Coronary artery (tissue), 2 donors: ENCODE measurements around the gene HSFX3.
"Not testable (repeated sequence)": the region's sequence is repeated elsewhere in the genome, so short reads cannot be mapped to it uniquely, and the experiment has no call there.

ENCODE experiments used
- DNase-seq: peaks from one replicate; pipeline ENCODE4 v3.0.0-alpha.2; 2017; ENCODE audit warnings: low spot score
- H3K27ac ChIP-seq, 2 donors: fragments of 200-600 bp; sonication (generic); one replicate each; pipeline ENCODE4 v1.5.1; 2016 to 2019
- H3K4me3 ChIP-seq: fragments of 200-600 bp; sonication (generic); 2 replicates; pipeline ENCODE4 v1.5.1; 2016; ENCODE audit warnings: mild to moderate bottlenecking, moderate library complexity
- TF ChIP-seq, protein P1 (sequence below): fragments of 200-600 bp; sonication (generic); IDR thresholded peaks from one replicate; pipeline ENCODE4 v1.5.1; 2019; ENCODE audit warnings: antibody characterized with exemption

The HSFX3 gene

DNA sequence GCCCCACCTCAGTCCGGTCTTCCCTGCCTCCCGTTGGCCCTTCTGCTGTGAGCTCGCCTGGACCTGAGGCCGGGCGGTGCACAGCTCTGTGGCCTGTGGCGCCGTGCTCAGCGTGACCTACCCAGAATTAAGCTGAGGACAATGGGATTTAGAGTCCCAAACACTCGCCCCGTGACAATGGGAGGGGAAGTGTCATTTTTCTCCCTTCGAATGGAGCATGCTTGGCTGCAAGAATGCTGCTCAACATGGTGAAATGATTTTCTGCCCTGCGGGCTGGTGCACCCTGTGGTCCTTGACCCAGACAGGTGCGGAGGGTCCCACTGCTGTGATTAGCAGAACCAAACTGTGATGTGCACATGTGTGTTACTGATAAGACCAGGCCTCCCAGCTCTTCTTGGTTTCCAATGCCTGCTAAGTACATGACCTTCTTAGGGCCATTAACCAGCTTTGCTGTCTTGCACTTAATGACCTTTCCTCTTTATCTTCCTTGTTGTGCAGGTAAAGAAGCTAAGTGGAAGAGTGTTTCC, 8.1 kb downstream of the HSFX3 start:
- Histone ChIP-seq H3K27ac (peak overlapping the region; percentile 79 to 92), H3K4me3 (peak overlapping the region; percentile 81)
- TF ChIP-seq, protein P1, sequence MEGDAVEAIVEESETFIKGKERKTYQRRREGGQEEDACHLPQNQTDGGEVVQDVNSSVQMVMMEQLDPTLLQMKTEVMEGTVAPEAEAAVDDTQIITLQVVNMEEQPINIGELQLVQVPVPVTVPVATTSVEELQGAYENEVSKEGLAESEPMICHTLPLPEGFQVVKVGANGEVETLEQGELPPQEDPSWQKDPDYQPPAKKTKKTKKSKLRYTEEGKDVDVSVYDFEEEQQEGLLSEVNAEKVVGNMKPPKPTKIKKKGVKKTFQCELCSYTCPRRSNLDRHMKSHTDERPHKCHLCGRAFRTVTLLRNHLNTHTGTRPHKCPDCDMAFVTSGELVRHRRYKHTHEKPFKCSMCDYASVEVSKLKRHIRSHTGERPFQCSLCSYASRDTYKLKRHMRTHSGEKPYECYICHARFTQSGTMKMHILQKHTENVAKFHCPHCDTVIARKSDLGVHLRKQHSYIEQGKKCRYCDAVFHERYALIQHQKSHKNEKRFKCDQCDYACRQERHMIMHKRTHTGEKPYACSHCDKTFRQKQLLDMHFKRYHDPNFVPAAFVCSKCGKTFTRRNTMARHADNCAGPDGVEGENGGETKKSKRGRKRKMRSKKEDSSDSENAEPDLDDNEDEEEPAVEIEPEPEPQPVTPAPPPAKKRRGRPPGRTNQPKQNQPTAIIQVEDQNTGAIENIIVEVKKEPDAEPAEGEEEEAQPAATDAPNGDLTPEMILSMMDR: no peak
- DNase-seq: no peak

DNA sequence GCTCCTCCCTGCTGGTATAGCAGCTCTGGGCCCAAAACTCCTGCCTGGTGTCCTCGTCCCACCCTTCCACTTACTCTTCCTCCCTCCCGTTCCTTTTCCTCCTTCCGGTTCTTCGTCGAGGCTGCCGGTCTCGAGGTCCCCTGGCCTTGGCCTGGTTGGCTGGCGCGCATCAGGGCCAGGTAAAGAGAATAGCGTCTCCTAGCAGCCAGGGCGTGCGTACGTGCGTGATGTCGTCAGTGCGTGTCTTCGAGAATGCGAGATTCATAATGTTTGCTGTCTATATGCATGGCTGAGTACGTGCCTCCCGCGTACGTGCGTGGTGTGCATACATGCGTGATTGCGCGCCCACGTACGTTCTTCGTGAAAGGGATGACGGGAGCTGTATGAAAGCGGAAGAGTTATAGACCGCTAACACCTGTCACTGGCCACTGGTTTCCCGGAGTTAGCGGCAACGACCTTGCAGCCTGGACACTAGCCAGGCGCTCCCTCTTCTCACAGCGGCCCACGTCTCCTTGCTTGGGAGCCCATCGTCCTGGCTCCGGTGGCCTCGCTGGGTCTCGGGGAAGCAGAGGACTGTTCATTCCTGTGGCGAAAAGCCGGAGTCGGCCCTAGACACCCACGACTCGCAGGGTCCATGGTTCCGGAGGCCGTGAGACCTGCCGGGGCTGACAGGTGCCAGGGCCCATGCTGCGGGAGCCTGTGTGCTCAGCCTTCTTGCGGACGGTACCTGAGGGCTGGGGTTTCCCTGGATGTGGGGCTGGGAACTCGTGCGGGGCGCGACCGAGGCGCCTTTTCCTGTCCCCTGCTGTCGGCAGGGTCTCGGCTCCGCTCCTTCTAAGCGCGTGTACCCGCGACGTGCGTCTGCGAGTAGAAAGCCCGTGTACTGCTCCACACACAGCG, 8.9 kb downstream of the HSFX3 start, which contains the start of gene EOLA1:
Gene EOLA1, plus strand, starts transcription at position 392 of the 900 bp plus-strand sequence. CDS start 4,619 bp downstream, outside the sequence.
- Histone ChIP-seq H3K4me3 (peak within 1 kb of the TSS; percentile 81), H3K27ac (peak within 1 kb of the TSS; percentile 79 to 92)
- TF ChIP-seq, protein P1: no peak
- DNase-seq: peak; percentile 91

DNA sequence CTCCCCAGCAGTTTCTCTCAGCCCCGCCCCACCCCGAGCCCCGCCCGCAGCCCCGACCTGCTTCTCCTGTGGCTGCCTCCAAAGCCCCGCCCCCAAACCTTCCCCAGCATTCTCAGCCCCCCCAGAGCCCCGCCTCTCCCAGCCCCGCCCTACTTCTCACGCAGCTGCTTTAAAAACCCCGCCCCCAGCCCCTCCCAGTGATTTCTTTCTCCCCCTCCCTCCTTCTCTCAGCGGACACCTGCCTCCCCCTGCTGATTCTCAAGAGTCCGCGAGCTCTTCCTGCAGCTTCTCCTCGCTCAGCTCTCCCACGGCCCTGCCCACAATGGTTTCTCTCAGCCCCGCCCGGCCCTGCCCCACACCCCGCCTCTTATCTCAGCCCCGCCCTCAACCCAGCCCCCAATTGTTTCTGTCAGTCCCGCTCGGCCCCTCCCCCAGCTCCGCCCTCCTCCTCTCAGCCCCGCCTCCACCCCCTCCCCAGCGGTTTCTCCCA, 9.5 kb downstream of the HSFX3 start:
- H3K4me3 ChIP-seq: peak overlapping the region; percentile 81
- H3K27ac ChIP-seq: peak overlapping the region; percentile 79 to 92
- peak; percentile 91 for DNase-seq
- TF ChIP-seq, protein P1: no peak

DNA sequence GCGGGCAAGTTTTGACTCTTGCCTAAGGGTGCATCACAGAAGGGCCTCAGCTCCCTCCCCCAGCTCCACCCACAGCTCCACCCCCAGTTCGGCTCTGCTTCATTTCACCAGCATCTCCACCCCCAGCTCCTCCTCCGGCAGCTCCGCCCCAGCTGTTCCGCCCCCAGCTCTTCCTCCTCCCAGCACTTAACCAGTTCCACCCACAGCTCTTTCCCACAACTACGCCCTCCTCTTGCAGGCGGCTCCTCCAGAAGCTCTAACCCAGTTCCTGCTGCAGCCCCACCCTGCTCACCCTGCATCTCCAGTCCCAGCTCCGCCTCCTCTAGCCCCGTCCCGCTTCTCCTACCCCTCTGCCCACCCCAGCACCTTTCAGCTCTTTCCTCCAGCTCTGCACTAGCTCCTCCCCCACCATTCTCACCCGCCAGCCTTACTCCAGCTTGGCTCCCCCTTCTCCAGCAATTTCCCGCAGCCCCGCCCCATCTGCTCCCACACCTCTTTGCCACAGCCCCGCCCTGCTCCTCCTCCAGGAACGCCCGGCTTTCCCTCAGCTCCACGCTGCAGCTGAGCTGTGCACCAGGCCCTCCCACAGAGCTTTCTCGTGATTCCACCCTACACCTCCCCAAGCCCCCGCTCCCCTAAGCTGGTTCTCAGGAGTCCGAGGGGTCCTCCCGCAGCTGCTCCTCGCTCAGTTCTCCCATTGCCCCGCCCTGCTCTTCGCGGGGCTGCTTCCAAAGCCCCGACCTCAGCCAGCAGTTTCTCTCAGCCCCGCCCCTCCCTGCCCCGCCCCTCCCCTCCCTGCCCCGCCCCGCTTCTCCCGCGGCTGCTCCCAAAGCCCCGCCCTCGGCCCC, 10.2 kb downstream of the HSFX3 start:
- peak overlapping the region; percentile 60 to 92 for H3K27ac ChIP-seq
- DNase-seq: peak; percentile 92
- TF ChIP-seq, protein P1: no peak
- peak overlapping the region; percentile 81 for H3K4me3 ChIP-seq

DNA sequence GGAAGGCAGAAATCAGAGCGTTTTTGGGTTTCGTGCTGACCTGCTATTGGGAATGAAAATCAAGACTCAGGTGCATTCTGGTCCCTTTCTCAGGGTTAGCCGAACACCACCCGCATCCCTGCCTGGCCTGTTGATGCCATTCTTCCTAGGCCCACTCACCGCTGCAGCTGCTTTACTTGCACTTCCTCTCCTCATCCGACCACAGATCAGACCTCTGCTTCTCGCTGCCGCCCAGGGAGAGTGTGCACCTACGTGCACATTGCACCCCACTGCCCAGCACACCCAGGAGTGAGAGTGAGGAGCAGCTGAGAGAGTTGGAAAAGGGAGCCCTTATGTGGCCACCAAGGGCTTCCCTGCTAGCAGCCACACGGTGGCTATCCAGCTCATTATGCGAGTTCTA, 12.2 kb downstream of the HSFX3 start:
- DNase-seq, H3K4me3 ChIP-seq, H3K27ac ChIP-seq: not testable (repeated sequence)

DNA sequence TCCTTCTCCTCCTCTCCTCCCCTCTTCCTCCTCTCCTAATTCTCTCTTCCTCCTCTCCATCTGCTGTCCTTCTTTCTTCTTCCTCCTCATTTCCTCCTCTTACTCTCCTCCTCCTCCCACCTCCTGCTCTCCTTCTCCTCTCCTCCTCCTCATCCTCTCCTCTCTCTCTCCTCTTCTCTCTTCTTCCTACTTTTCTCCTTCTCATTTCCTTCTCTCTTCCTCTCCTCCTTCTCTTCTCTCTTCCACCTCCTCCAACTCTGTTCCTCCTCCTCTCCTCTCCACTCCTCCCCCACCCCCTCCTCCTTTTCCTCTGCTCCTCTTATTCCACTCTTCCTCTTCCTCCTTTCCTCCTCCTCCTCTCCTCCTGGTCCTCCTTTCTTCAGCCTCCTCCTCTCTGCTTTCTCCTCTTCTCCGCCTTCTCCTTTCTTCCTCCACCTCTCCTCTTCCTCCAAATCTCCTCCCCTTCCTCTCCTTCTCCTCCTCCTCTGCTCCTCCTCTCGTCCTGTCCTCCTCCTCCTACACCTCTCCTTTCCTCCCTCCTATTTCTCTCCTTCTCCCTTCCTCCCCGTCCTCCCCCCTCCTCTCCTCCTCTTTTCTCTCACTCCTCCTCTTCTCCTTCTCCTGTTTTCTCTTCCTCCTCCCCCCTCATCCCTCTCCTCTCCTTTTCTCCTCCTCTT, 14.7 kb downstream of the HSFX3 start:
- peak; percentile 5 for DNase-seq
- not testable (repeated sequence) for H3K27ac ChIP-seq, H3K4me3 ChIP-seq

DNA sequence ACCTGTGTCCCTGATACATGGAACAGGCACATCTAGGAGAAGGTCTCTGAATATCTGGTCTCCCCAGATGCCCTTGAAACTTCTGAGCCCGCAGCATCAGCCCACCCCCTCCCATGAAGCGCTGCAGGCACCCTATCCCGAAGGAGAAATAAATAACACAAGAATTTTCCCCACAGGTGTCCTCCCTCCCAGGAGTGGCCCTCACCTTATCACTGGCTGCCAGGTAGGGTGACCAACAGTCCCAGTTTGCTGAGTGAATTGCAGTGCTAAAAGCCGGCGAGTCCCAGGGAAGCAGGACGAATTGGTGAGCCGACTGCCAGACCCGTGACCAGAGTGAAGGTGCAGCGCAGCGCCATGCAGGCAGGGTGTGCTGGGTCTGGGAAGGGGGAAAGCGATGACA, 15.7 kb downstream of the HSFX3 start:
- not testable (repeated sequence) for DNase-seq, H3K27ac ChIP-seq, H3K4me3 ChIP-seq

DNA sequence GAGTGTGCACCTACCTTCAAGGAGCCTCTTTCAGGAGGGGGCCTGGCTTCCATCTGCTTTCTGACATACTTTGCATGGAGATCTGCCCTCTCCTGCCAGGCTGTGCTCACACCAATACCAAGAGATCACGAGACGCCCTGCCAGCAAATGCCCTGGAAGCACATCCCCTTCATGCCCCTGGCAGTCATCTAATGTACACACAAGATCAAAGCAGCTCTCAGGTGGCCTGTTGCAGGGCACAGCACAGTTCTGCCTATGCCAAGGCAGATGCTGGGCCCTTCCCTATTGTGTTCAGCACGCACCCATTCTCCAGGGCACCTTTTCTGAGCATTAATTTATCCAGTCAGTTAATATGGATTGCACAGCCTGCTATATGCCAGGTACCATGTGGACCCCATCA, 16.9 kb downstream of the HSFX3 start:
- not testable (repeated sequence) for H3K4me3 ChIP-seq, H3K27ac ChIP-seq, DNase-seq
